ENCODE data around the gene LCE1D.

LCE1D gene

GRCh38 chr1:152817309-152817708 is 20.8 kb downstream of the LCE1D start:
- no peak for DNase-seq

- no peak for DNase-seq
Observed at GRCh38 chr1:152823294-152823693, 26.8 kb downstream of the LCE1D start.

DNA sequence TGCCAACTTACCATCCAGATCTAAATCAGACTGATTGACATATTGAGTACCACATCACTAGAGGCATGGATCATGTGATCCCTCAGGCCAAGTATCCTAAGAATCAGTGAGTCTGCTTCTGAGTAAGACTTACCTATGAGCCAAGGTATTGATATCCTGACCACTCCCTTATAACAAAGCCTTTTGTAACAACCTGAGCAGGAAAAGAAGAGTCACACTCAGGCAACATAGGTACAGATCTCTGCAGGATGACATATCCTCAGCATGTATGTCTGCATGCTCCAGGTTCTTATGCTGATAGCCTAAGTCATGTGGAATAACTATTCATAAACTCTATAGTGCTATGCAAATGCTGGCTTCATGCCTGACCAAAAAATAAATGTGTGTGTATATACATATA is 28.4 kb downstream of the LCE1D start:
- no peak for DNase-seq

DNA sequence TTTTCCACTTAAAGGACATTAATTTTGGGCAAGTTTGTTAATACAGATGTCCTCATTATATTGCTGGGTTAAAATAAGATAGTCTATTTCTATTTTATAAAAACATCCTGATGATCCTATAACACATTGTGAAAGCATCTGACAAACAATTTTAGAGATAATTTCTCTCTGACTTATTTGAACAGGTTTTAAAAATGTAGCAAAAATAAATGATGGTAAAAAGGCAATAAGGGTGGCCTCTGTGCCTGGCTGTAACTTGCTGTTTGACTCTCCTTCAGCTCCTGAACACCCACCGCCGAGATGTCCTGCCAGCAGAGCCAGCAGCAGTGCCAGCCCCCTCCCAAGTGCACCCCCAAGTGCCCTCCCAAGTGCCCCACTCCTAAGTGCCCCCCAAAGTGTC is 30.7 kb downstream of the LCE1D start, which contains the start of gene LCE1A:
Gene LCE1A, plus strand, starts transcription at position 301 of the 400 bp plus-strand sequence. Its CDS starts 0 bp downstream, at position 301.
- no peak for DNase-seq

- no peak for DNase-seq
Observed at GRCh38 chr1:152836870-152837269, 40.3 kb downstream of the LCE1D start.

DNA sequence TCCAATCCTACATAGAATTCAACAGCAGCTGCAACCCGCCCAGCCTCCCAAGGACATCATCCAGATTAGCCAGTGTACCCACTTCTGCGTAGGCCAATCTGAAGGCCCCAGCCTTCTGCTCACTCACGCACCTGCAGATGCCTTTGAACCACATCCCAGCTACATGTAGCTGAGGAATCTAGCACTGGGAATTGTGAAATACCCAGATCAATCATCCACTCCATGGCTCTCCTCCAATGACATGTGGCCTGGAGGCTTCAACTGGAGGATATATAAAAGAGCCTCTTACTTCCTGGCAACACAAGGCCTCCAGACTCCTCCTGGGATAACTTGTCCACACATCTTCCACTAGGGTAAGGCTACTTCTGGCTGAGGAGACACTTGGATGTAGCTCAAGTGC is 46.0 kb downstream of the LCE1D start, which contains the start of gene LCE6A:
Gene LCE6A, plus strand, starts transcription at position 301 of the 400 bp plus-strand sequence. CDS start 665 bp downstream, outside the sequence.
- no peak for DNase-seq

Measured in right kidney (tissue), 1 donor.